WTC11 (cell line): ENCODE results near the gene CALML4.

Experiments
- TEAD1 ChIP-seq: sonication (generic); formaldehyde crosslinking; IDR thresholded peaks from 2 replicates; pipeline ENCODE4 v1.8.0; 2022; ENCODE audit warnings: mild to moderate bottlenecking, missing genetic modification reagents
- ZNF423 ChIP-seq: fragments of 250-450 bp; sonication (Bioruptor Pico); IDR thresholded peaks from 2 replicates; pipeline ENCODE4 v2.1.2; 2022; ENCODE audit warnings: mild to moderate bottlenecking, moderate library complexity
- TF ChIP-seq, protein P1 (sequence below): fragments of 200-600 bp; IDR thresholded peaks from 2 replicates; pipeline ENCODE4 v1.8.0; 2022; ENCODE audit warnings: antibody characterized with exemption
- TF ChIP-seq, protein P2 (sequence below): sonication (generic); formaldehyde crosslinking; IDR thresholded peaks from 2 replicates; pipeline ENCODE4 v1.8.1; 2023; ENCODE audit warnings: mild to moderate bottlenecking, missing genetic modification reagents, moderate library complexity
- TF ChIP-seq, protein P3 (sequence below): sonication (generic); formaldehyde crosslinking; IDR thresholded peaks from 2 replicates; pipeline ENCODE4 v1.8.0; 2022; ENCODE audit warnings: mild to moderate bottlenecking, missing genetic modification reagents

DNA sequence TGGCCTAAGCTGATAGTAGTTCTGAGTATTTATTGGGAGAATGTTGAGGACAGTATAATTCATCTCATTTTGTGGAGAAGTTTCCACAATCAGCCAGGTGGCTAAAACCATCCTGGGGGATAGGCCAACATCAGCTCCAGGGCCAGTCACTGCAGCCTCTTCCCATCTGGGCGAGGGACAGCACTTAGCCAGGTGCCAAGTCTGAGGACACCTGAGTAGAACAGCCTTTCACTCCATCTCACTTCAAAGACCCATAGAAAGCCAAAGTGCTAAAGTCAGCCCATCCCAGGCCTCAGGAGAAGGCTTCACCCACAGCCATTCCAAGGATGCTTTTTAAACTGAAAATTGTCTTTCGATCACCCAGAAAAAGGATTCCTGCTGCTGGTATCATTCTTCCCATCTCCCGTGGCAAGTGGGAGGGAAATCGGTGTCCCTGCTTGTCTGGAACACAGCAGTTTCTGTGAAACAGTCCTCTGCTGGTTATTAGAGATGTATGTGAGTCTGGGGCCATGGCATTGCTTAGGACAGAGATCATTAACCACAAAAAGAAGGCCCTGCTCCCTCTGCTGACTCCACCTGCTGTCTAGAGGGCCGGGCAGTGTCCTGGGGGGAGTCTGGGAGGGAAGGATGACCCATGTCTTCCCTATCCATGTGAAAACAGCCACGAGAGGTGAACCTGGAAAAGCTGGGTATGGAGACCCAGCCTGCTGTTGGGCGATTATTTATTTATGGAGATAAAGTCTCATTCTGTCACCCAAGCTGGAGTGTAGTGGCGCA, 9.6 kb downstream of the CALML4 start:
- no peak for TF ChIP-seq ZNF423
- TF ChIP-seq, protein P1, sequence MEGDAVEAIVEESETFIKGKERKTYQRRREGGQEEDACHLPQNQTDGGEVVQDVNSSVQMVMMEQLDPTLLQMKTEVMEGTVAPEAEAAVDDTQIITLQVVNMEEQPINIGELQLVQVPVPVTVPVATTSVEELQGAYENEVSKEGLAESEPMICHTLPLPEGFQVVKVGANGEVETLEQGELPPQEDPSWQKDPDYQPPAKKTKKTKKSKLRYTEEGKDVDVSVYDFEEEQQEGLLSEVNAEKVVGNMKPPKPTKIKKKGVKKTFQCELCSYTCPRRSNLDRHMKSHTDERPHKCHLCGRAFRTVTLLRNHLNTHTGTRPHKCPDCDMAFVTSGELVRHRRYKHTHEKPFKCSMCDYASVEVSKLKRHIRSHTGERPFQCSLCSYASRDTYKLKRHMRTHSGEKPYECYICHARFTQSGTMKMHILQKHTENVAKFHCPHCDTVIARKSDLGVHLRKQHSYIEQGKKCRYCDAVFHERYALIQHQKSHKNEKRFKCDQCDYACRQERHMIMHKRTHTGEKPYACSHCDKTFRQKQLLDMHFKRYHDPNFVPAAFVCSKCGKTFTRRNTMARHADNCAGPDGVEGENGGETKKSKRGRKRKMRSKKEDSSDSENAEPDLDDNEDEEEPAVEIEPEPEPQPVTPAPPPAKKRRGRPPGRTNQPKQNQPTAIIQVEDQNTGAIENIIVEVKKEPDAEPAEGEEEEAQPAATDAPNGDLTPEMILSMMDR: no peak
- TF ChIP-seq TEAD1 (CRISPR knock-in tag): no peak
- TF ChIP-seq, protein P2, sequence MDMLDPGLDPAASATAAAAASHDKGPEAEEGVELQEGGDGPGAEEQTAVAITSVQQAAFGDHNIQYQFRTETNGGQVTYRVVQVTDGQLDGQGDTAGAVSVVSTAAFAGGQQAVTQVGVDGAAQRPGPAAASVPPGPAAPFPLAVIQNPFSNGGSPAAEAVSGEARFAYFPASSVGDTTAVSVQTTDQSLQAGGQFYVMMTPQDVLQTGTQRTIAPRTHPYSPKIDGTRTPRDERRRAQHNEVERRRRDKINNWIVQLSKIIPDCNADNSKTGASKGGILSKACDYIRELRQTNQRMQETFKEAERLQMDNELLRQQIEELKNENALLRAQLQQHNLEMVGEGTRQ (CRISPR knock-in tag): no peak
- TF ChIP-seq, protein P3, sequence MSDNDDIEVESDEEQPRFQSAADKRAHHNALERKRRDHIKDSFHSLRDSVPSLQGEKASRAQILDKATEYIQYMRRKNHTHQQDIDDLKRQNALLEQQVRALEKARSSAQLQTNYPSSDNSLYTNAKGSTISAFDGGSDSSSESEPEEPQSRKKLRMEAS: no peak
